Gastrocnemius medialis (tissue), 4 donors: Measurements from ENCODE around the gene ZNF397. TPM values are rescaled to one million over a fixed set of nuclear protein-coding genes. Genes with fewer than 3 reads are reported as not detected.

Experiments used
- ATAC-seq, 2 donors: fragments of 150-250 bp; one replicate each; pipeline ENCODE4 v1.9.1; 2016
- DNase-seq, 2 donors: peaks; one replicate each; pipeline ENCODE4 v3.0.0-alpha.2; 2019
- H3K27ac ChIP-seq, 4 donors: fragments of 200-600 bp; sonication (generic); 1 replicate in 1 of 4; 2 replicates in 3 of 4; pipeline ENCODE4 v1.5.1; 2016 to 2018; ENCODE audit warnings: mild to moderate bottlenecking in 2 of 4, moderate library complexity in 1 of 4
- H3K27me3 ChIP-seq, 3 donors: fragments of 200-600 bp; sonication (generic) in 2 of 3; 1 replicate in 1 of 3; 2 replicates in 2 of 3; pipeline versions ENCODE4 v1.5.1 to v1.6.0; 2016 to 2019; ENCODE audit warnings: mild to moderate bottlenecking in 1 of 3, moderate library complexity in 1 of 3
- H3K36me3 ChIP-seq, 2 donors: fragments of 200-600 bp; sonication (generic) in 1 of 2; one replicate each; pipeline ENCODE4 v1.5.1; 2017 to 2018
- H3K4me1 ChIP-seq, 2 donors: fragments of 200-600 bp; sonication (generic) in 1 of 2; one replicate each; pipeline ENCODE4 v1.5.1; 2016 to 2017; ENCODE audit warnings: mild to moderate bottlenecking in 2 of 2
- H3K4me3 ChIP-seq, 4 donors: fragments of 200-600 bp; sonication (generic) in 3 of 4; 1 replicate in 1 of 4; 2 replicates in 3 of 4; pipeline ENCODE4 v1.5.1; 2016 to 2019; ENCODE audit warnings: mild to moderate bottlenecking in 2 of 4
- H3K9me3 ChIP-seq, 3 donors: fragments of 200-600 bp; sonication (generic) in 2 of 3; 1 replicate in 1 of 3; 2 replicates in 2 of 3; pipeline ENCODE4 v1.5.1; 2016 to 2019
- CTCF ChIP-seq, 5 experiments: fragments of 450-650 bp in 3 of 5; fragments of 200-600 bp in 2 of 5; sonication (generic) in 2 of 5; IDR thresholded peaks in 4 of 5; conservative IDR thresholded peaks in 1 of 5; 1 replicate in 4 of 5; 2 replicates in 1 of 5; pipeline ENCODE4 v1.5.1; 2016 to 2019; ENCODE audit warnings: antibody characterized with exemption in 5 of 5, mild to moderate bottlenecking in 3 of 5, moderate library complexity in 3 of 5
- POLR2A ChIP-seq, 2 donors: fragments of 450-650 bp; IDR thresholded peaks; one replicate each; pipeline ENCODE4 v1.6.1; 2017; ENCODE audit warnings: antibody characterized with exemption in 2 of 2, mild to moderate bottlenecking in 2 of 2, moderate library complexity in 2 of 2
- in situ Hi-C, 4 donors: fragments of 200-750 bp; cut with MboI; loops; one replicate each; pipeline versions ENCODE4 v1.15.0 to v1.8.0; 2017; ENCODE audit warnings: low sequenced_read_pairs in 4 of 4
- intact Hi-C: fragments of 100-400 bp; cut with DNase I; formaldehyde crosslinking; loops from one replicate; pipeline ENCODE4 v1.15.1; 2023; ENCODE audit warnings: low total_unique reads
- total RNA-seq, 4 donors: library from RNA; depleted of rRNA; stranded (reverse); fragments of >200 nt; gene quantifications; one replicate each; pipeline versions ENCODE4 v1.1.0 to v1.2.3, GENCODE V29; 2016

ZNF397 gene
- total RNA-seq, 4 donors from 2014 or later = 12.3 to 23.4 (median 14.7) TPM

DNA sequence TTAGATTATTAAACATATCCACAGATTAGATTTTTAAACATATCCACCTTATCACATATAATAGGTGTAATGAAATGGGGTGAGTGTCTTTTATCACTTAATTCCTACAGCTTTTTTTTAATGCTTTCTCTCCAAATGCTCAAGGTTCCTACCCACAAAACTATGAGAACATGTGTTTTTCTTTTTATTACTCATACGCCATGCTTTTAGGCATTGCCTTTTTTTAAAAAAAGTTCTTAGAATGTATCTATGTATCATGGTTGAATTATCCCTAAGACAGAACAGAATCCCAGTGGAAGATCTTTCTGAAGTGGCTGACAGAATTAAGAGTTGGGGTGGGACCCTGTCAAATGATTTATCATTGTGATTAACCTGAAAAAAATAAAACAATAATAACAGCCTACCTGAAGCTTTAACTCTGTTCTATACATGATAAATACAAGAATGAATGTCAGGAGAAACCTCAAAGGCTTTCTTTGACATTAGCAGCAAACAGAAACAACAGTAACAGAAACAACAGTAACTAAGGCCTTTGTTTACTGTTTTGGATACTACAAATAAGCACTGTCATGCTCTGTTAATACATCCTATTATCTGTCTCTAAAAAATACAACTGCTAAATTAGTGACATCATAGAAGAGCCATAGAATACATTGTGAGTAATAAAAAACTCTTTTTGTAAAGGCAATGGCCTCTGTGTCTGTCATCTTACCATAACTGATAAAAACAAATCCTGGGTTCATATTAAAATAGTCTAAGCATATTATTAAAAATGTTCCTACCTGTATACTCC lies 4.1 kb upstream of the ZNF397 start:
- Histone ChIP-seq H3K4me1 (peaks cover 2 to 6% of the 10 kb centered on the region in 2 donors), H3K9me3 (no peaks in the 10 kb centered on the region), H3K27me3 (no peaks in the 10 kb centered on the region), H3K36me3 (no peaks in the 10 kb centered on the region), H3K27ac (no peak overlapping the region), H3K4me3 (no peak overlapping the region)
- ATAC-seq (no peak), DNase-seq (no peak)
- in situ Hi-C loops (loop anchor here in 3 of 4 donors (10.0 to 25.0 kb wide), 2 partner anchors 118 to 726 kb away; partner anchors contain the start of gene RMP24 (in 2 of the 3)), intact Hi-C loops (no loop called here)
- TF ChIP-seq CTCF (IDR thresholded peaks at IDR 0.05 in 4 of 5, conservative IDR thresholded peaks at IDR 0.05 in 1 of 5) (no peak), POLR2A (IDR thresholded peaks at IDR 0.05) (no peak)

- peaks cover 0 to 21% of the 10 kb centered on the region in 2 donors for H3K36me3 ChIP-seq
- no peaks in the 10 kb centered on the region for H3K27me3 ChIP-seq
- DNase-seq = no peak
- intact Hi-C loops (no loop called here), in situ Hi-C loops (loop anchor here in 3 of 4 donors (10.0 to 25.0 kb wide), 2 partner anchors 115 to 723 kb away; partner anchors contain the start of gene RMP24 (in 2 of the 3))
- no peak overlapping the region for H3K27ac ChIP-seq
- H3K9me3 ChIP-seq = no peaks in the 10 kb centered on the region
- no peak overlapping the region for H3K4me3 ChIP-seq
- ATAC-seq = no peak
- peaks cover 10 to 15% of the 10 kb centered on the region in 2 donors for H3K4me1 ChIP-seq
- TF ChIP-seq CTCF (IDR thresholded peaks at IDR 0.05 in 4 of 5, conservative IDR thresholded peaks at IDR 0.05 in 1 of 5) = no peak
- no peak for TF ChIP-seq POLR2A (IDR thresholded peaks at IDR 0.05)
Measured at GRCh38 chr18:35239314-35239713, 1.5 kb upstream of the ZNF397 start.

- TF ChIP-seq CTCF (IDR thresholded peaks at IDR 0.05 in 4 of 5, conservative IDR thresholded peaks at IDR 0.05 in 1 of 5) (no peak), POLR2A (IDR thresholded peaks at IDR 0.05) (no peak)
- no peaks in the 10 kb centered on the region for H3K9me3 ChIP-seq
- no peaks in the 10 kb centered on the region for H3K27me3 ChIP-seq
- intact Hi-C loops (loop anchor here (1.0 to 5.0 kb wide), 3 partner anchors 26 to 731 kb away; partner anchors contain the start of genes RMP24 and ZNF24), in situ Hi-C loops (loop anchor here in 2 of 4 donors (5.0 to 25.0 kb wide), 2 partner anchors 46 to 721 kb away; partner anchors contain the start of gene RMP24 (in 2 of the 2))
- peak overlapping the region; percentile 79 to 95 (median 86) for H3K4me3 ChIP-seq
- H3K27ac ChIP-seq = peak overlapping the region; percentile 92 to 100 (median 96)
- DNase-seq = no peak
- peaks cover 0 to 43% of the 10 kb centered on the region in 2 donors for H3K36me3 ChIP-seq
- peak in 1 of 2 donors; percentile 3 for ATAC-seq
- H3K4me1 ChIP-seq = peaks cover 10 to 15% of the 10 kb centered on the region in 2 donors
Measured at GRCh38 chr18:35241448-35241804, 592 bp downstream of the ZNF397 start.

DNA sequence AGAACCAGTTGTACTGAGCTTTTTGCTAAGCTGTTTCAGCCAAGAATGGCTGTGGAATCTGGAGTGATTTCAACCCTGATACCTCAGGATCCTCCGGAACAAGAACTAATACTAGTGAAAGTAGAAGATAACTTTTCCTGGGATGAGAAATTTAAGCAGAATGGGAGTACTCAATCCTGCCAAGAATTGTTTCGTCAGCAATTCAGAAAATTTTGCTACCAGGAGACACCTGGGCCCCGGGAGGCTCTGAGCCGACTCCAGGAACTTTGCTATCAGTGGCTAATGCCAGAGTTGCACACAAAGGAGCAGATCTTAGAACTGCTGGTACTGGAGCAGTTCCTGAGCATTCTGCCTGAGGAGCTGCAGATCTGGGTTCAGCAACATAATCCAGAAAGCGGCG lies 1.6 kb downstream of the ZNF397 start:
- in situ Hi-C loops = loop anchor here in 2 of 4 donors (5.0 to 25.0 kb wide), 2 partner anchors 45 to 720 kb away; partner anchors contain the start of gene RMP24 (in 2 of the 2)
- no peak overlapping the region for H3K4me3 ChIP-seq
- no peak for TF ChIP-seq CTCF (IDR thresholded peaks at IDR 0.05 in 4 of 5, conservative IDR thresholded peaks at IDR 0.05 in 1 of 5)
- TF ChIP-seq POLR2A (IDR thresholded peaks at IDR 0.05) = no peak
- ATAC-seq (no peak), DNase-seq (no peak)
- H3K4me1 ChIP-seq = peaks cover 10 to 15% of the 10 kb centered on the region in 2 donors
- intact Hi-C loops = loop anchor here (5.0 kb wide), 1 partner anchor 730 kb away; the partner anchor contains the start of gene RMP24
- H3K9me3 ChIP-seq = no peaks in the 10 kb centered on the region
- H3K27me3 ChIP-seq = no peaks in the 10 kb centered on the region
- H3K27ac ChIP-seq = peak overlapping the region in 1 of 4 donors; percentile 94
- H3K36me3 ChIP-seq = peaks cover 0 to 52% of the 10 kb centered on the region in 2 donors
